Small intestine (tissue), 7 donors: Measurements from ENCODE around the gene UNC5C. TPM values are rescaled to one million over a fixed set of nuclear protein-coding genes. Genes with fewer than 3 reads are reported as not detected.

ENCODE experiments used
- DNase-seq, 2 donors: peaks; one replicate each; pipeline versions ENCODE4 v3.0.0 to v3.0.0-alpha.2; 2013
- FAIRE-seq: peaks from 2 replicates; lab custom pipeline; 2012; peaks lifted over from hg19 to GRCh38; lab: Jason Lieb, UNC
- H3K27ac ChIP-seq, 3 donors: one replicate each; pipeline ENCODE4 v1.5.1; 2013; ENCODE audit warnings: low read length in 2 of 3, mild to moderate bottlenecking in 2 of 3, control low read depth in 1 of 3, inconsistent platforms in 1 of 3, low read depth in 1 of 3, moderate library complexity in 1 of 3
- H3K27me3 ChIP-seq, 3 donors: one replicate each; pipeline ENCODE4 v1.6.1; 2013; ENCODE audit warnings: low read length in 3 of 3, inconsistent platforms in 1 of 3; ENCODE audit not compliant: control insufficient read depth in 3 of 3, insufficient read depth in 3 of 3
- H3K36me3 ChIP-seq, 3 donors: one replicate each; pipeline ENCODE4 v1.6.1; 2013; ENCODE audit warnings: low read length in 3 of 3, inconsistent platforms in 1 of 3, low read depth in 1 of 3, mild to moderate bottlenecking in 1 of 3, moderate library complexity in 1 of 3; ENCODE audit not compliant: control insufficient read depth in 3 of 3, insufficient read depth in 2 of 3
- H3K4me1 ChIP-seq, 3 donors: one replicate each; pipeline ENCODE4 v1.6.1; 2013; ENCODE audit warnings: low read length in 2 of 3, inconsistent platforms in 1 of 3, low read depth in 1 of 3, mild to moderate bottlenecking in 1 of 3, moderate library complexity in 1 of 3; ENCODE audit not compliant: control insufficient read depth in 3 of 3, insufficient read depth in 2 of 3
- H3K4me3 ChIP-seq, 3 donors: one replicate each; pipeline ENCODE4 v1.5.1; 2013; ENCODE audit warnings: low read length in 3 of 3, control low read depth in 1 of 3, inconsistent platforms in 1 of 3, low read depth in 1 of 3, mild to moderate bottlenecking in 1 of 3, moderate library complexity in 1 of 3
- H3K9me3 ChIP-seq, 2 donors: one replicate each; pipeline ENCODE4 v1.6.1; 2013; ENCODE audit warnings: low read depth in 1 of 2, low read length in 1 of 2; ENCODE audit not compliant: control insufficient read depth in 2 of 2, insufficient read depth in 1 of 2
- WGBS, 3 donors: extraction: QIAGEN DNeasy Blood & Tissue Kit; methylation state at CpG; one replicate each; pipeline ENCODE4 v1.1.7; 2013; 5-methylcytosine and 5-hydroxymethylcytosine counted together
- polyA plus RNA-seq, 4 donors: library from polyadenylated mRNA; stranded (reverse) in 3 of 4; unstranded in 1 of 4; fragments of 200-250 nt in 3 of 4; fragments of 120-200 nt in 1 of 4; gene quantifications; one replicate each; pipeline versions ENCODE4 v1.2.1 to v1.2.3, GENCODE V29; 2013
- donor health status: healthy with polysubstance abuse.
- donor health status: control.
- donor health status: control.
- donor health status: Bipolar disorder and iron deficiency.
- donor health status: healthy.

UNC5C gene
- polyA plus RNA-seq, 4 donors: under 0.01 to 2.9 (median 1.1) TPM; not detected in 1

DNA sequence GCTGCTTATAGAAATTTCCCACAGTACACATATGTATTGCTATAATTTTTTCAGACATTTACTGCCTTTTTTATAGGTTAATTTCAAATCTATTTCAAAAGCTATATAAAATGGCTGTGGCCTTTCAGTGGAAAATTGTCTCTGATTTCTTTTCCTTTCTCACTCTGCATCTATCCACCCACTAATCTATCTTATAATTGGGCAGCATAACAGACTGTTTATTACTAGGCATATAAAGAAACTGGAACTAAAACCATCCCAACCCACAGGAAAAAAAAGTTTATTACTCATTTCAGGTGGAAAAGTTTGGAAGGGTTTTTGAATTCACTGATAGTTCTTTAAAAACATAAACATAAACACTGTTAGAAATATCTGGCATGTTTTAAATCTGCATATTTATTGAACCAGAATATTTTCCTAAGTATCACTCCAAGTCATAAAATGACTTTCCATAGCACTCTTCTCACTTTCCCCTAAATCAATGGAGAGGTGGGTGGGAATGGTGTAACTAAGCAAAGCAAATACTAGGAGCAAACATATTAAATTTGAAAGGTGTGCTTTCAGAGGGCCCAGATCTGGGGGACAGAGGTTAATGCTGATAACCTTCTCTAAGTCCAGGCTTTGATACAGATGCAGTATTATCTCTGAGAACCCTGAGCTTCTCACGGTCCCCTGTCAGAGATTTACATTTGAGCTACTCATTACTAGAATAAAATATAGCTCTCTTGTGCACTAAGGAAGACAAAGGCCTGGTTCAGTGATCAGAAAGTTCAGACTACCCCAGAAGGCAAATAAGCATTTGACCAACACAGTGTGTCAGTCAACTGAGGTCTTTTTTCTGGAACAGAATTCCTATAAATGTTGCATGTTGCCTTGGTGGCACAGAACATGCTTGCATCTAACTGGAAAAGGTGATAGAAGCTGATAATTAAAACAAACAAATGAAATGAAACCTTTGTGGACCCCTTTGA, 328.3 kb downstream of the UNC5C start:
- H3K27me3 ChIP-seq: no peaks in the 10 kb centered on the region
- no peak overlapping the region for H3K27ac ChIP-seq
- DNase-seq: no peak
- H3K36me3 ChIP-seq: no peaks in the 10 kb centered on the region
- no peak overlapping the region for H3K4me3 ChIP-seq
- no peaks in the 10 kb centered on the region for H3K4me1 ChIP-seq
- WGBS, 3 donors: 10 to 54% (median 21%) methylated on average over 1 of the region's 1 CpG
- H3K9me3 ChIP-seq: no peaks in the 10 kb centered on the region
- FAIRE-seq: no peak

DNA sequence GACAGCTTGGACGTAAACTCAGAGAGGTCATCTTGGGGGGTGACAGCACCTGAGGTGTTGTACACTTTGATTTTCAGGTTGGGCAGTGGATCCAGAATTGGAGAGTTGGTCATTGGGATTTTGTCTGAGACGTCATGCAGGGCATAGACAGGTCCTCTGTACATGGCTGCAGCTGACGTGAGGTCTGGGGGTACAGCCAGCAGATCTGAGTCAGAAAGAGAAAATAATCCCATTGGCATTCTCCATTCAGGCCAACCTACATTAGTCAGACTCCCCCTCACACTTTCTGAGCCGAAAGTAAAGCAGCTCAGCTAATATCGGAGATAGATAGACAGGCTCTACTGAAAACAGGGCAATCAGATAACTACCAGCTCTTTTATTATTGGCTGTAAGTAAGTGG, 329.7 kb downstream of the UNC5C start:
- no peak for FAIRE-seq
- WGBS, 3 donors: 72 to 86% (median 74%) methylated on average over 5 of the region's 5 CpGs
- no peak overlapping the region for H3K4me3 ChIP-seq
- H3K4me1 ChIP-seq: no peaks in the 10 kb centered on the region
- no peaks in the 10 kb centered on the region for H3K27me3 ChIP-seq
- no peaks in the 10 kb centered on the region for H3K36me3 ChIP-seq
- no peaks in the 10 kb centered on the region for H3K9me3 ChIP-seq
- DNase-seq: no peak
- no peak overlapping the region for H3K27ac ChIP-seq

DNA sequence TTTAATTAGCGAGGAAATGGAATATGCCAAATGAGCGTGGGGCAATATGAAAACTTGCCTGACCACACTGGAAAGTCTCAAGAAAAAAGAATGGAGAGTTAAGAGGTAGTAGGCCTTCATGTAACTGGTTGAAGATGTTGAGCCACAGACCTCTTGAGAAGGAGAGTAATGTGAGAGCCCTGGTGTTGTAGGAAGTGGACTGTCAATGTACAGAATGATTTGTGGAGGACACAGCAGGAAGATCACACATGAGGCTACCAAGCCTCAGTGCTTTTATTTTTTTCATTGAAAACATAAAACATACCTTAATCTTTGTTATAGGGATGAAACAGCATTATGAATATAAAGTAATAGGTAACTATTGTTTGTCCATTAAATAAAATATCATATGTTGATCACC, 331.6 kb downstream of the UNC5C start:
- H3K27ac ChIP-seq: no peak overlapping the region
- peaks cover 0 to 7% (median 0%) of the 10 kb centered on the region in 3 donors for H3K27me3 ChIP-seq
- H3K36me3 ChIP-seq: no peaks in the 10 kb centered on the region
- H3K9me3 ChIP-seq: no peaks in the 10 kb centered on the region
- DNase-seq (no peak), FAIRE-seq (no peak)
- H3K4me3 ChIP-seq: no peak overlapping the region
- H3K4me1 ChIP-seq: no peaks in the 10 kb centered on the region
- WGBS, 3 donors: 84 to 91% (median 87%) methylated on average over 2 of the region's 2 CpGs

DNA sequence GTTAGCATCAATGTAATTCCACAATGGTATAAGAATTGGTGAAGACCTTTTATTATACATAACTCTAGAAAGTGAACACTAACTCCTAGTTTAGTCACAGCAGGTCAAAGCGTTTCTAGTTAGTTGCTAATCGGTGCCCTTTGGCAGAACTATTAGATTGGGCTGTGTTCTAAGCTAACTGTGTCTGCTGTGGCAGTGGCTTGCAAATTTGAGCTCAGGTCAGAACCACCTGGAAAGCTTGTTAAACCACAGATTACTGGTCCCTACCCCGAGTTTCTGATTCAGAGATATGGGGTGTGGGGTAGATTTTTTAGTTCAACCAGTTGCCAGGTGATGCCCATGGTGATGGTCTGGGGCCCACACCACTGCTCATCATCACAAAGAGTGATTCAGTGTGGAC, 332.1 kb downstream of the UNC5C start:
- FAIRE-seq: no peak
- Histone ChIP-seq H3K4me1 (no peaks in the 10 kb centered on the region), H3K9me3 (no peaks in the 10 kb centered on the region), H3K27me3 (peaks cover 0 to 7% (median 0%) of the 10 kb centered on the region in 3 donors), H3K27ac (no peak overlapping the region), H3K36me3 (no peaks in the 10 kb centered on the region), H3K4me3 (no peak overlapping the region)
- DNase-seq: no peak
- 63 to 77% (median 69%) methylated on average over 3 of the region's 3 CpGs for WGBS, 3 donors

DNA sequence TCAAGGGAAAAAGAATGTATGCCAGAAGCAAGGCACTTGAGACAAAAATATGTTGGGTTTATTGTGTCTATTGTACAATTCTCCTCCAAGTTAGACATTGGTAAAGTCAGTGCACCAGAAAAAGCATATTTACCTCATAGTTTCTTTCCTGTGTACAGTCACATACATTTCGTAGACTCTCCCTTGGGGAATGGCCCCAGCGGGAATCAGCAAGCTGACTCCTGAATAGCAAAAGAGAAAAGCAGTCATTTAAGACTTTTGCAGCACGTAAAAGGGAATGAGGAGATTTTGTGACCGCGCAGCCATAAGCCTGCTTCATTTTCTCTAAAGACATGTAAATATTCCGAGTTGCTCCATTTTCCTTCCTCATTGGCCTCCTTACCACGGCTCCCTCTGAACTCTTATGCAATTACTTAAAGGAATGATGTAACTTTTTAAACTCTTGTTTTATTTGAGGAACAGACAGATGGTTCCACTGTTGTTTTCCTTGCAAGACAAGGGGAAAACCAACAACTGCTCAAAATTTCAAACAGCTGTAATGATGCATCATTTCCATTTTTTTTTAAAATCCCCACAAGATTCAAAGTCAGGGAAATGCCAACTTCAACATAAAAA, 332.7 kb downstream of the UNC5C start:
- FAIRE-seq: no peak
- Histone ChIP-seq H3K27me3 (peaks cover 0 to 7% (median 0%) of the 10 kb centered on the region in 3 donors), H3K36me3 (no peaks in the 10 kb centered on the region), H3K4me1 (no peaks in the 10 kb centered on the region), H3K4me3 (no peak overlapping the region), H3K9me3 (no peaks in the 10 kb centered on the region), H3K27ac (no peak overlapping the region)
- no peak for DNase-seq
- 80 to 87% (median 81%) methylated on average over 7 of the region's 7 CpGs for WGBS, 3 donors

DNA sequence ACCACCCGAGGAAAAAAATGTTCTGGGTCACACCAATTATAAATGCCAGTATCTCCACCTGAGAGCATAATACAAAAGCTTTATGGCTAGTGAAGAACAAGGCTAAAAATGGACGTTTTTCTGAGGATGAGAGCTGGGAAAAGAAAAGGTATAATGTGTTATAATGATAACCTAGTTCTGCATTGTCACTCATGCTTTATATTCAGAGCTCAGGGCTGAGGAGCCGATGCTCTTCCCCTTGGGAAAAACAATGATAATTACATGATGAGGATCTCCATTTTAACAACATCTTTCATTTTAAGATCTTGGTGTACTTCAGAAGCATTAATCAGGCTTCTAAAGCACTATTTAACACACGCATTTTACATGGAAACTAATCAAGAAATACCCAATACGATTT, 333.7 kb downstream of the UNC5C start:
- no peak for DNase-seq
- Histone ChIP-seq H3K27me3 (peaks cover 0 to 7% (median 0%) of the 10 kb centered on the region in 3 donors), H3K36me3 (no peaks in the 10 kb centered on the region), H3K4me3 (no peak overlapping the region), H3K9me3 (no peaks in the 10 kb centered on the region), H3K4me1 (no peaks in the 10 kb centered on the region), H3K27ac (no peak overlapping the region)
- 60 to 76% (median 63%) methylated on average over 5 of the region's 5 CpGs for WGBS, 3 donors
- FAIRE-seq: no peak

DNA sequence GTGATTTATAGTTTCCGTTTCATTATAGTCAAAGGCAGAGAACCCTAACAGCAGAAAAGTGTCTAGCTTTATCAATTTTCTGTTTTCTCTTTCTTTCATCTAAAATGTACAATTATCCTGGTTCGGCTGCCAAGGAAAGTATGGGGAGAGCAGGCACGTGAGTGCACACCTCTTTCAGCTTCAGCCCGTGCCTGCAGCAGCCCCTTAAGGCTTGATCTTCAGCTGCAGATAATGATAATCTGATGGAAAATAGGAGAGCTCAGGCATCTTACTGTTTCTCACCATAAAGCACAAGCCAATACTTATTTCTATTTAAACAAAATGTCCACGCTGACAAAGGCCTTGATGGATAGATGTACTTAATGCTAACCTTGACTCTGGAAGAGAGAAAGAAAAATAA, 334.4 kb downstream of the UNC5C start:
- Histone ChIP-seq H3K36me3 (no peaks in the 10 kb centered on the region), H3K27ac (no peak overlapping the region), H3K9me3 (no peaks in the 10 kb centered on the region), H3K27me3 (peaks cover 0 to 7% (median 0%) of the 10 kb centered on the region in 3 donors), H3K4me1 (no peaks in the 10 kb centered on the region), H3K4me3 (no peak overlapping the region)
- 48 to 70% (median 64%) methylated on average over 5 of the region's 5 CpGs for WGBS, 3 donors
- DNase-seq: no peak
- no peak for FAIRE-seq

DNA sequence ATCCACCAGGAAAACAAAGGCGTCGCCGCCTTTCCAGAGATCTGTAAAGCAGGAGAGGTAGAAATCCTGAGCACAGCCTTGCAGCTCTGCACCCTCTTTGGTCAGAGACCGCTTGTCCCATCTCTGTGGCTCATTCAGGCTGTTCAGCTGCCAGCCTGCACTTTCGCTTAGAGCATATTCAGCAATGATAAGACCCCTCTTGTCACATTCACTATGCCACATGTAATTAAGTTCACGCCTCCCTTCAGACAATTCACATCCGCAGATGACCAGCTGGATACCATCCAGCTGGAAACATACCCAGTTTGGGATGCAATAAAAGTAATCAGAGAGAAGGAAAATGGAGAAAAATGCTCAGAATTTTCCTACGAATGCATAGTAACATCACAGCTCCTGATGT, 335.4 kb downstream of the UNC5C start:
- FAIRE-seq (no peak), DNase-seq (no peak)
- 44 to 67% (median 55%) methylated on average over 8 of the region's 8 CpGs for WGBS, 3 donors

More for the DNA sequence above, 335.4 kb downstream of the UNC5C start:
- Histone ChIP-seq H3K27me3 (peaks cover 0 to 7% (median 0%) of the 10 kb centered on the region in 3 donors), H3K27ac (no peak overlapping the region), H3K4me3 (no peak overlapping the region), H3K36me3 (no peaks in the 10 kb centered on the region), H3K4me1 (no peaks in the 10 kb centered on the region), H3K9me3 (no peaks in the 10 kb centered on the region)
